NCI-H2171 treated with DMSO at 0.1 percent for 48 hours (cell line): ENCODE data around the gene POP4.
A peak's percentile ranks its signal among the peaks of the same experiment; 100 is the strongest.

Source experiments
- DNase-seq: peaks from one replicate; lab custom pipeline; 2025; lab: John Stamatoyannopoulos, UW

POP4 gene

GRCh38 chr19:29576761-29577648 lies 29.1 kb upstream of the POP4 start:
- peak; percentile 84 for DNase-seq

- no peak for DNase-seq
Measured at GRCh38 chr19:29577649-29577963, 28.5 kb upstream of the POP4 start.

- DNase-seq: no peak
Measured at GRCh38 chr19:29578349-29578748, 27.7 kb upstream of the POP4 start.

- no peak for DNase-seq
Measured at GRCh38 chr19:29579308-29579910, 26.7 kb upstream of the POP4 start.

- no peak for DNase-seq
Measured at GRCh38 chr19:29581398-29581797, 24.7 kb upstream of the POP4 start.

GRCh38 chr19:29583196-29583999 lies 22.7 kb upstream of the POP4 start:
- no peak for DNase-seq

GRCh38 chr19:29586401-29586800 lies 19.7 kb upstream of the POP4 start:
- DNase-seq: no peak

GRCh38 chr19:29587059-29587458 lies 19.0 kb upstream of the POP4 start:
- peak; percentile 24 for DNase-seq

- DNase-seq: no peak
Measured at GRCh38 chr19:29587518-29587986, 18.5 kb upstream of the POP4 start.

- no peak for DNase-seq
Measured at GRCh38 chr19:29588095-29588494, 18.0 kb upstream of the POP4 start.

GRCh38 chr19:29590278-29590677 lies 15.8 kb upstream of the POP4 start:
- DNase-seq: peak; percentile 17

- DNase-seq: no peak
Measured at GRCh38 chr19:29591670-29592069, 14.4 kb upstream of the POP4 start.

GRCh38 chr19:29593869-29594268 lies 12.2 kb upstream of the POP4 start:
- no peak for DNase-seq

- DNase-seq: peak; percentile 24
Measured at GRCh38 chr19:29596080-29596727, 9.9 kb upstream of the POP4 start.

GRCh38 chr19:29596885-29597525 lies 9.1 kb upstream of the POP4 start:
- peak; percentile 96 for DNase-seq

- DNase-seq: no peak
Measured at GRCh38 chr19:29598036-29598435, 8.0 kb upstream of the POP4 start.

GRCh38 chr19:29598496-29598895 lies 7.6 kb upstream of the POP4 start:
- no peak for DNase-seq

- DNase-seq: peak; percentile 12
Measured at GRCh38 chr19:29603308-29603707, 2.8 kb upstream of the POP4 start.

- DNase-seq: no peak
Measured at GRCh38 chr19:29606420-29606747, 301 bp downstream of the POP4 start.

- no peak for DNase-seq
Measured at GRCh38 chr19:29609636-29610035, 3.6 kb downstream of the POP4 start.

GRCh38 chr19:29610213-29610573 lies 4.1 kb downstream of the POP4 start:
- no peak for DNase-seq
